ENCODE data around the gene THRAP3.
"Not testable (repeated sequence)": the region's sequence is repeated elsewhere in the genome, so short reads cannot be mapped to it uniquely, and the experiment has no call there.

Gene THRAP3

DNA sequence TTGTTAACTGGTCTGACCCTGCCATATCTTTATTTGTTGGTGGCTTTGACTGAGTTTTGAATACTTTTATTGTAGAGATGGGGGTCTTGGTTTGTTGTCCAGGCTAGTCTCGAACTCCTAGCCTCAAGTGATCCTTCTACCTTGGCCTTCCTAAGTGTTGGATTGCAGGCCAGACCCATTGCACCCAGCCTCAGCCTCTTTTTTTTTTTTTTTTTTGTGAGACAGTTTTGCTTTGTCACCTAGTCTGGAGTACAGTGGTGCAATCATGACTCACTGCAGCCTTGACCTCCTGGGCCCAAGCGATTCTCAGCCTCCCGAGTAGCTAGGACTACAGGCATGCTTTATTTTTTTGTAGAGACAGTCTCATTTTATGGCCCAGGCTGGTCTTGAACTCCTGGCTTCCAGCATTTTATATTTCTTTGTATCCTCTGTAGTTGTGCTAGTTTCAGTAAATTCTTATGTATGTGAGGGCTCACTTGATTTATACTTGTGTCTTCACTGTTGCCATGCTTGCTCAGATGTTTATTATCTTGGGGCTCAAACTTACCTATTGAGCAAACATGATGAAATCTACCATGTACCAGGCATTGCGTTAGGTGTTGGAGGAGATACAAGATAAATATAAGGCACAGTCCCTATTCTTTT is 24.1 kb downstream of the THRAP3 start:
- H3K36me3 ChIP-seq (ENCODE audit: control insufficient read depth, insufficient read depth, low read length) = peaks cover 4% of the 10 kb centered on the region
- no peak for DNase-seq
- no peak overlapping the region for H3K27ac ChIP-seq (ENCODE audit: insufficient read depth, low read length, poor library complexity, severe bottlenecking)
- H3K27me3 ChIP-seq (replicated peaks; ENCODE audit: control insufficient read depth, insufficient read depth, low read length, poor library complexity, severe bottlenecking) = no peaks in the 10 kb centered on the region
- H3K9me3 ChIP-seq (ENCODE audit: control insufficient read depth, low read length) = no peaks in the 10 kb centered on the region
- H3K4me1 ChIP-seq (ENCODE audit: control insufficient read depth, insufficient read depth, low read length, poor library complexity, severe bottlenecking) = no peaks in the 10 kb centered on the region
- no peak overlapping the region for H3K4me3 ChIP-seq (ENCODE audit: insufficient read depth, low read depth, low read length, poor library complexity, severe bottlenecking)

DNA sequence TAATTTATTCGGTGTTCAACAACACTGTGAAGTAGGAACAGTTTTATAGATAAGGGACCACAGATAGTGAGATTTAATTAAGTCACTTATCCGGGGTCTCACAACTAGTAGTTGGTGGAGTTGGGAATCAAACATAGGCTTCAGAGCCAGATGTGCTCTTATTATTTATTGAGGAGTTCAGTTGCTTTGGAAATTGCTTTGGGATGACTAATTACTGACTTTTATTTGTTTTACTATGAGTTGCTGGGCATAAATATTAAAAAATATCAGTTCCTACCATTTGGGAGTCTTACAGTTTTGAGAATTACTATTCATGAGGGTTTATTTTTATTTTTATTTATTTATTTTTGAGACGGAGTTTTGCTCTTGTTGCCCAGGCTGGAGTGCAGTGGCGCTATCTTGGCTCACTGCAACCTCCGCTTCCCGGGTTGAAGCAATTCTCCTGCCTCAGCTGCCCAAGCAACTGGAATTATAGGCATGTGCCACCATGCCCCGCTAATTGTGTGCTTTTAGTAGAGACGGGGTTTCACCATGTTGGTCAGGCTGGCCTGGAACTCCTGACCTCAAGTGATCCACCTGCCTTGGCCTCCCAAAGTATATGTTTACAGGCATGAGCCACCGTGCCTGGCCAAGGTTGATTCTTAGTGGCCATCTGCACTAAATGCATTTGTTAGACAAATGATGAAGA is 27.7 kb downstream of the THRAP3 start:
- Histone ChIP-seq H3K36me3 (ENCODE audit: control insufficient read depth, insufficient read depth, low read length) (peaks cover 8% of the 10 kb centered on the region), H3K9me3 (ENCODE audit: control insufficient read depth, low read length) (no peaks in the 10 kb centered on the region), H3K27ac (ENCODE audit: insufficient read depth, low read length, poor library complexity, severe bottlenecking) (no peak overlapping the region), H3K4me3 (ENCODE audit: insufficient read depth, low read depth, low read length, poor library complexity, severe bottlenecking) (no peak overlapping the region), H3K4me1 (ENCODE audit: control insufficient read depth, insufficient read depth, low read length, poor library complexity, severe bottlenecking) (no peaks in the 10 kb centered on the region), H3K27me3 (replicated peaks; ENCODE audit: control insufficient read depth, insufficient read depth, low read length, poor library complexity, severe bottlenecking) (no peaks in the 10 kb centered on the region)
- no peak for DNase-seq

DNA sequence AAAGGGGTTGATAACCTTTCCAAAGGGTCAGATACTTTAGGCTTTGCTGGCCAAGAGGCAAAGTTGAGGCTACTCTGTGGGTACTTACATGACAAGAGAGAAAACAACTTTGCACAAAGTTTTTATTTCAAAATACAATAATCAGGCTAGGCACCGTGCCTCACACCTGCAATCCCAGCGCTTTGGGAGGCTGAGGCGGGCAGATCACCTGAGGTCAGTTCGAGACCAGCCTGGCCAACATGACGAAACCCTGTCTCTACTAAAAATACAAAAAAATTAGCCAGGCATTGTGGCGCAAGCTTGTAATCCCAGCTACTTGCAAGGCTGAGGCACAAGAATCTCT is 28.2 kb downstream of the THRAP3 start:
- H3K36me3 ChIP-seq (ENCODE audit: control insufficient read depth, insufficient read depth, low read length); DNase-seq; H3K27ac ChIP-seq (ENCODE audit: insufficient read depth, low read length, poor library complexity, severe bottlenecking); H3K4me1 ChIP-seq (ENCODE audit: control insufficient read depth, insufficient read depth, low read length, poor library complexity, severe bottlenecking); H3K27me3 ChIP-seq (replicated peaks; ENCODE audit: control insufficient read depth, insufficient read depth, low read length, poor library complexity, severe bottlenecking); H3K4me3 ChIP-seq (ENCODE audit: insufficient read depth, low read depth, low read length, poor library complexity, severe bottlenecking); H3K9me3 ChIP-seq (ENCODE audit: control insufficient read depth, low read length): not testable (repeated sequence)

DNA sequence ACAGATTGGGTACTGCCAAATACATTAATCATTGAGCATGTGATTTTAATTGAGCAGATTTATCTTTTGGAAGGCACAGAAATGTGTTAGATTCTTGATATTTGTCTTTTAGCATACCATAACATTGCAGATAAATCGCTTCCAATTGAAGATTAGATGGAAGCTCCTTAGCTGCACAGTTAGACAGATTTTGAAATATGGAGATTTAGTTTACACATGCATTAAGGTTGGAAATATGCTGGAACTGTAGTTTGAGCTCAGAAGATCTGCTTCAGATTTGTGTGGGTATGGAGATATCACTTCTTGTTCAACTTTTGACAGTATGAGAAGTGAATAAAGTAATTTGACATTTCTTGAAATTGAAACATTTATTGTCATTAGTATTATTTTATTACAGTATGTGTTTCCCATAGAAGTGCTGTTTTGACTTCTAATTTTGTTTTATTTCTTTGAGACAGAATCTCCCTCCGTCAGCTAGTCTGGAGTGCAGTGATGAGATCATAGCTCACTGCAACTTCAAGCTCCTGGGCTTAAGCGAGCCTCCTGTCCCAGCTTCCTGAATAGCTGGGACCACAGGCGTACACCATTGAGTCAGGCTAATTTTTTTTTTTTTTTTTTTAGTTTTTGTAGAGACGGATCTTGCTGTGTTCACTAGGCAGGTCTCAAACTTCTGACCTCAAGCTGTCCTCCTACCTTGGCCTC is 29.1 kb downstream of the THRAP3 start:
- no peak overlapping the region for H3K4me3 ChIP-seq (ENCODE audit: insufficient read depth, low read depth, low read length, poor library complexity, severe bottlenecking)
- no peak for DNase-seq
- peaks cover 10% of the 10 kb centered on the region for H3K36me3 ChIP-seq (ENCODE audit: control insufficient read depth, insufficient read depth, low read length)
- no peaks in the 10 kb centered on the region for H3K4me1 ChIP-seq (ENCODE audit: control insufficient read depth, insufficient read depth, low read length, poor library complexity, severe bottlenecking)
- no peaks in the 10 kb centered on the region for H3K27me3 ChIP-seq (replicated peaks; ENCODE audit: control insufficient read depth, insufficient read depth, low read length, poor library complexity, severe bottlenecking)
- no peak overlapping the region for H3K27ac ChIP-seq (ENCODE audit: insufficient read depth, low read length, poor library complexity, severe bottlenecking)
- no peaks in the 10 kb centered on the region for H3K9me3 ChIP-seq (ENCODE audit: control insufficient read depth, low read length)

DNA sequence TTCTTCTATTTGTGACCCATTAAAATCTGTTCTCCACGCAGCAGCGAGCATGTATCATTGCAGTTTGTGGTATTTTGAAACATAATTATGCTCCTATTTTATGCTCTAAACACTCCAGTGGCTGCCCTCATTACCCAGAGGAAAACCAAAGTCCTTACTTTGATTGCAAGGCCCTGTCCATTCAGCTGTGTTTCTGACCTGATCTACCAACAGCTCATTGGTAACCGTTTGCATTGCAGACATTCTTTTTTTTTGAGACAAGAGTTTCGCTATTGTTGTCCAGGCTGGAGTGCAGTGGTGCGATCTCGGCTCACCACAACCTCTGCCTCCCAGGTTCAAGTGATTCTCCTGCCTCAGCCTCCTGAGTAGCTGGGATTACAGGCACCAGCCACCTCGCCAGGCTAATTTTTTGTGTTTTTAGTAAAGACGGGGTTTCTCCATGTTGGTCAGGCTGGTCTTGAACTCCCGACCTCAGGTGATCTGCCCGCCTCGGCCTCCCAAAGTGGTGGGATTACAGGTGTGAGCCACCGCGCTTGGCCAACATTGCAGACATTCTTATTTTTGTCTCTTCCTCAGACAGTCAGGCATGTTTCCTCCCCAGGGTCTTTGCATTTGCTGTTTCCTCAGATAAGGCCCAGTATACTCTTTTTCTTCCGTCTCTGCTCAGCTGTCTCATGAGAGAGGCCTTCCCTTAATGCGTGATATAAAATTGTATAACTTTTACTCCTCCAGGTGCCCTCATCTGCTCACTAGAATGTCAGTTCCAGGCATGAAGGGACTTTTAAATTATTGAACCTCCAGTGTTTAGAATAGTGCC is 32.5 kb downstream of the THRAP3 start:
- DNase-seq = no peak
- no peaks in the 10 kb centered on the region for H3K27me3 ChIP-seq (replicated peaks; ENCODE audit: control insufficient read depth, insufficient read depth, low read length, poor library complexity, severe bottlenecking)
- no peak overlapping the region for H3K27ac ChIP-seq (ENCODE audit: insufficient read depth, low read length, poor library complexity, severe bottlenecking)
- no peaks in the 10 kb centered on the region for H3K9me3 ChIP-seq (ENCODE audit: control insufficient read depth, low read length)
- H3K4me3 ChIP-seq (ENCODE audit: insufficient read depth, low read depth, low read length, poor library complexity, severe bottlenecking) = no peak overlapping the region
- H3K4me1 ChIP-seq (ENCODE audit: control insufficient read depth, insufficient read depth, low read length, poor library complexity, severe bottlenecking) = no peaks in the 10 kb centered on the region
- peaks cover 26% of the 10 kb centered on the region for H3K36me3 ChIP-seq (ENCODE audit: control insufficient read depth, insufficient read depth, low read length)

DNA sequence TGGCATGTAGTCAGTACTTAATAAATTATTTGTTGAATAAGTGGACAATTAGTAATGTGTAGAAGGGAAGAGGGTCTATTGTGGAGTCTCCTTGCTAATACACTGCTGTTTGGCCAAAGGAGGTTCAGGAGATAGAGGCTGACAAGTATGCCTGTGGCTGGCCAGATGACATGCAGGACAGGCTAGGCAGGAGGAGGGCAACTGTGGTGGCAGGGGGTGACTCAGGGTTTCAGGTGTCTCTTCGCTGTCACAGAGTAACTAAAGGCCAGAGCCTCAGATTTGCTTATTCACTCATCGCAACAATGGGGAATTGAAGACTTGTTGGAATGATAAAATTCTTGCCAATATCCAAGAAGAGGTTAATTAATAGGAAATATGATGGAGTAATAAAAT is 33.1 kb downstream of the THRAP3 start:
- Histone ChIP-seq H3K27ac (ENCODE audit: insufficient read depth, low read length, poor library complexity, severe bottlenecking) (no peak overlapping the region), H3K4me1 (ENCODE audit: control insufficient read depth, insufficient read depth, low read length, poor library complexity, severe bottlenecking) (no peaks in the 10 kb centered on the region), H3K36me3 (ENCODE audit: control insufficient read depth, insufficient read depth, low read length) (peaks cover 26% of the 10 kb centered on the region), H3K9me3 (ENCODE audit: control insufficient read depth, low read length) (no peaks in the 10 kb centered on the region), H3K27me3 (replicated peaks; ENCODE audit: control insufficient read depth, insufficient read depth, low read length, poor library complexity, severe bottlenecking) (no peaks in the 10 kb centered on the region), H3K4me3 (ENCODE audit: insufficient read depth, low read depth, low read length, poor library complexity, severe bottlenecking) (no peak overlapping the region)
- DNase-seq = no peak

DNA sequence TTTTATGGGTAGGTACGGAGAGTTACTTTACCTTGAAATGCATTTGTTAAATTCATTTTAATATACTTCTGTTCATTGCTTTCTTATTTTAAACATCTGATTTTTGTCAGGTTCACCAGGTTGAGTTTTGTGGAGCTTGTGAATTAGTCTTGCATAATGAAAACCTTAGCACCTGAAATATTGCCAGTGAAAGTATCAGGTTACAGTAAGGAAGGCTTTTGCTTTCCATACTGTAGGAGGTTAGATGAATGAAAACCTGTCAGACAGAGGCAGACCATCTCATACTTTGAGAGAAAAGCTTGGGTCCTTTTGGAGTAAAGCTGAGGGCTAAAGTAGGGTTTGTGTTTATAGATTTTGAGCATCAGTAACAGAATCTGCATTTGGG is 34.7 kb downstream of the THRAP3 start:
- Histone ChIP-seq H3K36me3 (ENCODE audit: control insufficient read depth, insufficient read depth, low read length) (peaks cover 29% of the 10 kb centered on the region), H3K4me1 (ENCODE audit: control insufficient read depth, insufficient read depth, low read length, poor library complexity, severe bottlenecking) (no peaks in the 10 kb centered on the region), H3K9me3 (ENCODE audit: control insufficient read depth, low read length) (no peaks in the 10 kb centered on the region), H3K27ac (ENCODE audit: insufficient read depth, low read length, poor library complexity, severe bottlenecking) (no peak overlapping the region), H3K4me3 (ENCODE audit: insufficient read depth, low read depth, low read length, poor library complexity, severe bottlenecking) (no peak overlapping the region), H3K27me3 (replicated peaks; ENCODE audit: control insufficient read depth, insufficient read depth, low read length, poor library complexity, severe bottlenecking) (no peaks in the 10 kb centered on the region)
- no peak for DNase-seq

DNA sequence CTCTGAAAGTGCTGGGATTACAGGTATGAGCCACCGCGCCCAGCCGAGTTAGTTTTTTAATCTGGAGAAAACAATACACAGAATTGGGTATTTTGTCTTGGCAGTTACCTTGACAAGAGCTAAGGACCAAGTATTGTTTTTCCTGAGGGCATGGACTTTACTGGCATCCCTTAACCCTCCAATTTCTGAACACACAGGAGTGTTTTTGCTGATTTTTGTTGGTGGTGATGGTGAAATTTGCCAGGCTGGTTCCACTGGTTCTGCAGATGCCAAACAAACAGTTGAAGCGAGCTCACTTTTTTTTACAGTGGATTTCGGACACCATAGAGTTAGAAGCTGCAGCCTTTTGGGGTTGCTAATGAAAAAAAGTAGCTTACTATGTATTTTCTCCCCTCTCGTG is 44.7 kb downstream of the THRAP3 start:
- Histone ChIP-seq H3K36me3 (ENCODE audit: control insufficient read depth, insufficient read depth, low read length) (peaks cover 24% of the 10 kb centered on the region), H3K9me3 (ENCODE audit: control insufficient read depth, low read length) (no peaks in the 10 kb centered on the region), H3K4me1 (ENCODE audit: control insufficient read depth, insufficient read depth, low read length, poor library complexity, severe bottlenecking) (no peaks in the 10 kb centered on the region), H3K27me3 (replicated peaks; ENCODE audit: control insufficient read depth, insufficient read depth, low read length, poor library complexity, severe bottlenecking) (no peaks in the 10 kb centered on the region), H3K4me3 (ENCODE audit: insufficient read depth, low read depth, low read length, poor library complexity, severe bottlenecking) (no peak overlapping the region), H3K27ac (ENCODE audit: insufficient read depth, low read length, poor library complexity, severe bottlenecking) (no peak overlapping the region)
- DNase-seq = no peak

DNA sequence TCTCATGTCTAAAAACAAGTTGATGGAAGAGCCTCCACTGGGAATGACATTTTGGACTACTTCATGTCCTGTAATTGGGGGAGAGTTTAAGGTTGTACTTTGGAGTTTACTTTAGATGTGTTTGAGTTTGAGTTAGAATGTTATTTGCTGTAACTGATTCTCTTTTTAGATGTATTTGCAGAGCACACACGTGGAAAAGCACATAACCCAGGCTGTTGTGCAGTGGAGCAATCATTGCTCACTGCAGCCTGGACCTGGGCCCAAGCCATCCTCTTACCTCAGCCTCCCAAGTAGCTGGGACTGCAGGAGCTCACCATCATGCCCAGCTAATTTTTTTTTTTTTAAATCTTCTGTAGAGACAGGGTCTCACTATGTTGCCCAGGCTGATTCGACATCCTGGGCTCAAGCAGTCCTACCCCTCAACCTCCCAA is 45.2 kb downstream of the THRAP3 start:
- no peak for DNase-seq
- H3K27ac ChIP-seq (ENCODE audit: insufficient read depth, low read length, poor library complexity, severe bottlenecking) = no peak overlapping the region
- H3K4me1 ChIP-seq (ENCODE audit: control insufficient read depth, insufficient read depth, low read length, poor library complexity, severe bottlenecking) = no peaks in the 10 kb centered on the region
- H3K36me3 ChIP-seq (ENCODE audit: control insufficient read depth, insufficient read depth, low read length) = peaks cover 22% of the 10 kb centered on the region
- no peaks in the 10 kb centered on the region for H3K9me3 ChIP-seq (ENCODE audit: control insufficient read depth, low read length)
- no peaks in the 10 kb centered on the region for H3K27me3 ChIP-seq (replicated peaks; ENCODE audit: control insufficient read depth, insufficient read depth, low read length, poor library complexity, severe bottlenecking)
- no peak overlapping the region for H3K4me3 ChIP-seq (ENCODE audit: insufficient read depth, low read depth, low read length, poor library complexity, severe bottlenecking)

DNA sequence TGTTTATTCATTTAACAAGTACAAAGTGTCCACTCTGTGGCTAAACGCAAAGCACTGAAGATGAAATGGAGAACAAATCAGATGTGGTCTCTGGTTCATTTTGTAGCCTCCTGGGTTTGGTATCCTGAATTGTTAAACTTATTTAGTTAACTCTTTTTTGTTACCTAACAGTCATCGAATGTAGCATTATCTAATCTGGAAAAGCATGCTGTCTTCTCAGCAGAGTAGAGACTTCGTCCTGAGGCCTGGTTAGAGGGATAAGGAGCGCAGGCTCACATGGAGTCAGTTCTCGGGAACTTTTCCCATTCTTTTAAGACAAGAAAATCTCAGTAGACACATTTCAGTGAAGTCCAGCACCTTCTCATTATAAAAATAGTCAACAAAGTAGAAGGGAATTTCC is 48.8 kb downstream of the THRAP3 start:
- DNase-seq = no peak
- Histone ChIP-seq H3K4me1 (ENCODE audit: control insufficient read depth, insufficient read depth, low read length, poor library complexity, severe bottlenecking) (no peaks in the 10 kb centered on the region), H3K4me3 (ENCODE audit: insufficient read depth, low read depth, low read length, poor library complexity, severe bottlenecking) (no peak overlapping the region), H3K27me3 (replicated peaks; ENCODE audit: control insufficient read depth, insufficient read depth, low read length, poor library complexity, severe bottlenecking) (no peaks in the 10 kb centered on the region), H3K27ac (ENCODE audit: insufficient read depth, low read length, poor library complexity, severe bottlenecking) (no peak overlapping the region), H3K36me3 (ENCODE audit: control insufficient read depth, insufficient read depth, low read length) (peaks cover 16% of the 10 kb centered on the region), H3K9me3 (ENCODE audit: control insufficient read depth, low read length) (no peaks in the 10 kb centered on the region)

All from effector memory CD4-positive, alpha-beta T cell (primary cell).